WTC11 (cell line): Measurements from ENCODE around the gene PAX9. TPM values are rescaled to one million over a fixed set of nuclear protein-coding genes. Genes with fewer than 3 reads are reported as not detected.

ENCODE experiments used
- ATAC-seq: fragments of 200-7000 bp; cut with Tn5 transposase; 2 replicates; pipeline ENCODE4 v1.10.0; 2021; ENCODE audit warnings: mild to moderate bottlenecking, moderate library complexity
- CTCF ChIA-PET: fragments of 300-600 bp; sonication (Branson Sonifier 250); formaldehyde crosslinking; loops from one replicate; lab custom pipeline; 2021; ENCODE audit warnings: antibody characterized with exemption; lab: Charles Lee
- POLR2A ChIA-PET: fragments of 350-600 bp; sonication (Branson Sonifier 250); formaldehyde crosslinking; loops from one replicate; lab custom pipeline; 2021; ENCODE audit warnings: antibody characterized with exemption; lab: Charles Lee
- DNase-seq: peaks from one replicate; pipeline ENCODE4 v3.0.0; 2021; ENCODE audit warnings: low spot score
- H3K27ac Mint-ChIP-seq: 2 replicates; pipeline ENCODE4 v1.8.0; 2021; ENCODE audit warnings: mixed read lengths
- H3K27me3 Mint-ChIP-seq: 2 replicates; pipeline ENCODE4 v1.8.0; 2021; ENCODE audit warnings: low read depth, mild to moderate bottlenecking, moderate library complexity, mixed read lengths
- H3K36me3 Mint-ChIP-seq: 2 replicates; pipeline ENCODE4 v1.8.0; 2021; ENCODE audit warnings: mixed read lengths
- H3K4me1 Mint-ChIP-seq: 2 replicates; pipeline ENCODE4 v1.8.0; 2022; ENCODE audit warnings: mixed read lengths
- H3K4me3 Mint-ChIP-seq: 2 replicates; pipeline ENCODE4 v1.8.0; 2021; ENCODE audit warnings: mild to moderate bottlenecking, moderate library complexity, mixed read lengths
- H3K9me3 Mint-ChIP-seq: 2 replicates; pipeline ENCODE4 v1.8.0; 2021; ENCODE audit warnings: mixed read lengths
- ATF1 ChIP-seq: sonication (generic); formaldehyde crosslinking; IDR thresholded peaks from 2 replicates; pipeline ENCODE4 v1.8.1; 2023; ENCODE audit warnings: mild to moderate bottlenecking, moderate library complexity, missing genetic modification reagents
- CREB1 ChIP-seq: sonication (generic); formaldehyde crosslinking; IDR thresholded peaks from 2 replicates; pipeline ENCODE4 v1.8.0; 2023; ENCODE audit warnings: mild to moderate bottlenecking, missing genetic modification reagents
- CREM ChIP-seq: sonication (generic); formaldehyde crosslinking; IDR thresholded peaks from 2 replicates; pipeline ENCODE4 v1.8.1; 2022; ENCODE audit warnings: mild to moderate bottlenecking, missing genetic modification reagents, moderate library complexity
- GTF2I ChIP-seq: fragments of 250-450 bp; sonication (Bioruptor Pico); conservative IDR thresholded peaks from 2 replicates; pipeline ENCODE4 v1.4.0; 2021; ENCODE audit warnings: mild to moderate bottlenecking
- JAZF1 ChIP-seq: fragments of 250-450 bp; sonication (Bioruptor Pico); IDR thresholded peaks from 2 replicates; pipeline ENCODE4 v1.9.0; 2021; ENCODE audit warnings: moderate library complexity, mild to moderate bottlenecking, inconsistent platforms
- JUN ChIP-seq: sonication (generic); formaldehyde crosslinking; IDR thresholded peaks from 2 replicates; pipeline ENCODE4 v1.8.0; 2023; ENCODE audit warnings: mild to moderate bottlenecking, missing genetic modification reagents
- KAT7 ChIP-seq: sonication (generic); formaldehyde crosslinking; IDR thresholded peaks from 2 replicates; pipeline ENCODE4 v1.8.1; 2023; ENCODE audit warnings: missing genetic modification reagents, mild to moderate bottlenecking, borderline replicate concordance
- MXD4 ChIP-seq: fragments of 250-450 bp; sonication (Bioruptor Pico); IDR thresholded peaks from 2 replicates; pipeline ENCODE4 v1.8.0; 2021; ENCODE audit warnings: mild to moderate bottlenecking, moderate library complexity, borderline replicate concordance
- NR1H2 ChIP-seq: sonication (generic); formaldehyde crosslinking; IDR thresholded peaks from 2 replicates; pipeline ENCODE4 v1.9.0; 2021; ENCODE audit warnings: mild to moderate bottlenecking, moderate library complexity, missing genetic modification reagents
- NR3C1 ChIP-seq: sonication (generic); formaldehyde crosslinking; conservative IDR thresholded peaks from 2 replicates; pipeline ENCODE4 v1.8.1; 2023; ENCODE audit warnings: low read depth, mild to moderate bottlenecking, missing genetic modification reagents
- TEAD4 ChIP-seq: sonication (generic); formaldehyde crosslinking; IDR thresholded peaks from 2 replicates; pipeline ENCODE4 v1.8.0; 2022; ENCODE audit warnings: mild to moderate bottlenecking, missing genetic modification reagents
- ZNF121 ChIP-seq: sonication (generic); formaldehyde crosslinking; IDR thresholded peaks from 2 replicates; pipeline ENCODE4 v1.8.0; 2023; ENCODE audit warnings: missing genetic modification reagents
- ZNF232 ChIP-seq: sonication (generic); formaldehyde crosslinking; IDR thresholded peaks from 2 replicates; pipeline ENCODE4 v1.8.0; 2022; ENCODE audit warnings: mild to moderate bottlenecking, missing genetic modification reagents
- ZNF263 ChIP-seq: sonication (generic); formaldehyde crosslinking; IDR thresholded peaks from 2 replicates; pipeline ENCODE4 v1.8.1; 2022; ENCODE audit warnings: low read depth, mild to moderate bottlenecking, moderate library complexity, missing genetic modification reagents
- ZNF396 ChIP-seq: fragments of 250-450 bp; sonication (Bioruptor Pico); IDR thresholded peaks from 2 replicates; pipeline ENCODE4 v1.8.0; 2021; ENCODE audit warnings: mild to moderate bottlenecking, moderate library complexity, borderline replicate concordance
- total RNA-seq: library from RNA; stranded (reverse); gene quantifications from 3 replicates; pipeline ENCODE4 v1.2.3, GENCODE V29; 2021
- TF ChIP-seq, protein P1 (sequence below): sonication (generic); formaldehyde crosslinking; IDR thresholded peaks from 2 replicates; pipeline ENCODE4 v1.8.0; 2022; ENCODE audit warnings: mild to moderate bottlenecking, missing genetic modification reagents
- TF ChIP-seq, protein P2 (sequence below): sonication (generic); formaldehyde crosslinking; IDR thresholded peaks from 2 replicates; pipeline ENCODE4 v1.8.1; 2023; ENCODE audit warnings: mild to moderate bottlenecking, missing genetic modification reagents
- TF ChIP-seq, protein P3 (sequence below): fragments of 250-450 bp; sonication (Bioruptor Pico); IDR thresholded peaks from 2 replicates; pipeline ENCODE4 v1.9.0; 2021; ENCODE audit warnings: mild to moderate bottlenecking
- TF ChIP-seq, protein P4 (sequence below): fragments of 250-450 bp; sonication (Bioruptor Pico); IDR thresholded peaks from 2 replicates; pipeline ENCODE4 v2.1.2; 2022; ENCODE audit warnings: mild to moderate bottlenecking, moderate library complexity
- TF ChIP-seq, protein P5 (sequence below): sonication (generic); formaldehyde crosslinking; IDR thresholded peaks from 2 replicates; pipeline ENCODE4 v1.8.1; 2023; ENCODE audit warnings: mild to moderate bottlenecking, missing genetic modification reagents, borderline replicate concordance
- TF ChIP-seq, protein P6 (sequence below): sonication (generic); formaldehyde crosslinking; IDR thresholded peaks from 2 replicates; pipeline ENCODE4 v1.8.1; 2022; ENCODE audit warnings: low read depth, mild to moderate bottlenecking, moderate library complexity, missing genetic modification reagents, borderline replicate concordance

The PAX9 gene
- total RNA-seq, 1 experiment from 2014 or later = not detected

DNA sequence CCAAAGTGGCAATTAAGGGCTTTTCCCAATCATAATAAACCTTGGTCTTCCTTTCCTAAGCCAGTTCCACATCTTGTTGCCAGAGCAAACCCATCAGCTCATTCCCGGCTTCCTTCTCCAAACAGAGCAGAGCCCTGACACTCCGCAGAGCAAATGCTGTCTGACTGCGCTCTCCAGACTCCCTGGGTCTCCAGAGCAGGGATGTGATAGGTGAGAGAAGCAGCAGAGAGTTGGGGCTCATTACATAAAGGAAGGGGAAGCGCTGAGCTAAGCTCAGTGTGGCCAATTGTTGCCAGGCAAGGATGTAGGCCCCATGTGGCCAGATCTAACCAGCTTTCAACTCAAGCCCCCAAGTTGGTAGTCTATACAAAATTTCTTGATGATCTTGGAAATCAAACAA lies 36.2 kb upstream of the PAX9 start:
- peaks cover 18% of the 10 kb centered on the region for H3K27me3 Mint-ChIP-seq
- ATAC-seq = peak; percentile 59
- H3K4me3 Mint-ChIP-seq = no peak overlapping the region
- CTCF ChIA-PET = interaction anchor here (0.8 to 2.5 kb wide), 9 partner anchors 20 to 316 kb away, joined by 3 to 11 read pairs (median 4); no protein-coding TSS in a partner anchor
- TF ChIP-seq, protein P1, sequence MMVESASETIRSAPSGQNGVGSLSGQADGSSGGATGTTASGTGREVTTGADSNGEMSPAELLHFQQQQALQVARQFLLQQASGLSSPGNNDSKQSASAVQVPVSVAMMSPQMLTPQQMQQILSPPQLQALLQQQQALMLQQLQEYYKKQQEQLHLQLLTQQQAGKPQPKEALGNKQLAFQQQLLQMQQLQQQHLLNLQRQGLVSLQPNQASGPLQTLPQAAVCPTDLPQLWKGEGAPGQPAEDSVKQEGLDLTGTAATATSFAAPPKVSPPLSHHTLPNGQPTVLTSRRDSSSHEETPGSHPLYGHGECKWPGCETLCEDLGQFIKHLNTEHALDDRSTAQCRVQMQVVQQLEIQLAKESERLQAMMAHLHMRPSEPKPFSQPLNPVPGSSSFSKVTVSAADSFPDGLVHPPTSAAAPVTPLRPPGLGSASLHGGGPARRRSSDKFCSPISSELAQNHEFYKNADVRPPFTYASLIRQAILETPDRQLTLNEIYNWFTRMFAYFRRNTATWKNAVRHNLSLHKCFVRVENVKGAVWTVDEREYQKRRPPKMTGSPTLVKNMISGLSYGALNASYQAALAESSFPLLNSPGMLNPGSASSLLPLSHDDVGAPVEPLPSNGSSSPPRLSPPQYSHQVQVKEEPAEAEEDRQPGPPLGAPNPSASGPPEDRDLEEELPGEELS (CRISPR knock-in tag) = no peak
- TF ChIP-seq JAZF1 (no peak), ATF1 (CRISPR knock-in tag) (no peak)
- DNase-seq = no peak
- H3K36me3 Mint-ChIP-seq = no peaks in the 10 kb centered on the region
- peaks cover 6% of the 10 kb centered on the region; the same call in 1 of the 2 replicates for H3K4me1 Mint-ChIP-seq
- POLR2A ChIA-PET = no interaction called here
- no peak overlapping the region for H3K27ac Mint-ChIP-seq
- peaks cover 18% of the 10 kb centered on the region for H3K9me3 Mint-ChIP-seq

DNA sequence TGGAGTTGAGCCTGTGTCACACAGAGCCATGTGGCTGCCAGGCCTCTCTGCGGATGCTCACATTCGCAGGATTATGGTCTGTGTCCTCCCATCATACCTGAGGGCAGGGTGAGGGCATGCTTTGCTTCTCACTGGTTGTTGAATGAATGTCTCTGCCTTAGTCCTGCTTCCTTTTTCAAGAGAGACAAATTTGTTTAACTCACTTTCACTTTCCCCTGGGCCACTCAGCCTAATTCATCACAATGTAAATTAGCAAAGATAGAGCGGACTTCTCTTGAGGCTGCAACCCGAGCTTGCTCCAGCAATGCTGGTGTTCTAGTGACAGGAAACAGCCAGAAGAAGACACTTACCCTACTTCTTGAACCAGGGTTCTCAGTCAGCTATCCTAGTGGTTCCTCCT lies 35.5 kb upstream of the PAX9 start:
- H3K9me3 Mint-ChIP-seq = peaks cover 12% of the 10 kb centered on the region
- H3K27ac Mint-ChIP-seq = no peak overlapping the region
- peaks cover 12% of the 10 kb centered on the region for H3K27me3 Mint-ChIP-seq
- CTCF ChIA-PET = interaction anchor here (1.0 to 2.5 kb wide), 6 partner anchors 19 to 121 kb away, joined by 3 to 11 read pairs (median 4); no protein-coding TSS in a partner anchor
- TF ChIP-seq CREM (CRISPR knock-in tag) (no peak), NR3C1 (CRISPR knock-in tag) (no peak), TEAD4 (CRISPR knock-in tag) (no peak), JUN (CRISPR knock-in tag) (no peak), ZNF232 (CRISPR knock-in tag) (no peak), ZNF263 (CRISPR knock-in tag) (no peak), MXD4 (CRISPR knock-in tag) (no peak), ZNF396 (no peak), KAT7 (no peak)
- TF ChIP-seq, protein P2, sequence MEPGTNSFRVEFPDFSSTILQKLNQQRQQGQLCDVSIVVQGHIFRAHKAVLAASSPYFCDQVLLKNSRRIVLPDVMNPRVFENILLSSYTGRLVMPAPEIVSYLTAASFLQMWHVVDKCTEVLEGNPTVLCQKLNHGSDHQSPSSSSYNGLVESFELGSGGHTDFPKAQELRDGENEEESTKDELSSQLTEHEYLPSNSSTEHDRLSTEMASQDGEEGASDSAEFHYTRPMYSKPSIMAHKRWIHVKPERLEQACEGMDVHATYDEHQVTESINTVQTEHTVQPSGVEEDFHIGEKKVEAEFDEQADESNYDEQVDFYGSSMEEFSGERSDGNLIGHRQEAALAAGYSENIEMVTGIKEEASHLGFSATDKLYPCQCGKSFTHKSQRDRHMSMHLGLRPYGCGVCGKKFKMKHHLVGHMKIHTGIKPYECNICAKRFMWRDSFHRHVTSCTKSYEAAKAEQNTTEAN (CRISPR knock-in tag) = no peak
- TF ChIP-seq, all 79 proteins: peak for 0
- no peak for ATAC-seq
- POLR2A ChIA-PET = no interaction called here
- peaks cover 6% of the 10 kb centered on the region; the same call in 1 of the 2 replicates for H3K4me1 Mint-ChIP-seq
- no peak overlapping the region for H3K4me3 Mint-ChIP-seq
- H3K36me3 Mint-ChIP-seq = no peaks in the 10 kb centered on the region
- DNase-seq = no peak

DNA sequence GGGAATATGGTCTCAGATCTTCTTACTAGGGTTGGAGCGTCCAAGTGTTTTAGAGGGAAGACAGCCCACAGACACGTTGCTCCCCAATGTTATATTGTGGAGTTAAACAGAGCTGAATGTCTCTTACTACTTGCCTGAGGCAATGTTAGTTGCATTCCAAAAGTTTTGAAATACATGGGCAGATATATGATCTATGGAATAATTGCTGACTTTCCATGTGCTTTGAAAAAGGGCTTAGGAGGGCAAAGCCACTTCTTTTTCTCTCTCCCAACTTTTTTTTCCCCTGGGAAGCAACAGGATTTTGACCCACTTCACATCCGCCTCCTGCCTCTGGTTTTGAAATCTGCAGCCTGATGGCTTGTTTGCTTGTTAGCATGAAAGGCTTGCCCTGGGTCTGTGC lies 33.7 kb upstream of the PAX9 start:
- CTCF ChIA-PET = interaction anchor here (0.9 to 2.7 kb wide), 3 partner anchors 29 to 314 kb away, joined by 3 to 8 read pairs (median 3); no protein-coding TSS in a partner anchor
- Mint-ChIP-seq H3K4me3 (no peak overlapping the region), H3K27ac (no peak overlapping the region), H3K27me3 (peaks cover 12% of the 10 kb centered on the region), H3K9me3 (no peaks in the 10 kb centered on the region), H3K4me1 (peaks cover 6% of the 10 kb centered on the region; the same call in 1 of the 2 replicates), H3K36me3 (no peaks in the 10 kb centered on the region)
- no peak for ATAC-seq
- no peak for DNase-seq
- POLR2A ChIA-PET = no interaction called here
- TF ChIP-seq GTF2I (CRISPR knock-in tag) (no peak), NR1H2 (CRISPR knock-in tag) (no peak), KAT7 (no peak), ZNF121 (CRISPR knock-in tag) (no peak), CREB1 (CRISPR knock-in tag) (no peak)
- TF ChIP-seq, protein P3, sequence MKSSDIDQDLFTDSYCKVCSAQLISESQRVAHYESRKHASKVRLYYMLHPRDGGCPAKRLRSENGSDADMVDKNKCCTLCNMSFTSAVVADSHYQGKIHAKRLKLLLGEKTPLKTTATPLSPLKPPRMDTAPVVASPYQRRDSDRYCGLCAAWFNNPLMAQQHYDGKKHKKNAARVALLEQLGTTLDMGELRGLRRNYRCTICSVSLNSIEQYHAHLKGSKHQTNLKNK (CRISPR knock-in tag) = no peak
- TF ChIP-seq, protein P4, sequence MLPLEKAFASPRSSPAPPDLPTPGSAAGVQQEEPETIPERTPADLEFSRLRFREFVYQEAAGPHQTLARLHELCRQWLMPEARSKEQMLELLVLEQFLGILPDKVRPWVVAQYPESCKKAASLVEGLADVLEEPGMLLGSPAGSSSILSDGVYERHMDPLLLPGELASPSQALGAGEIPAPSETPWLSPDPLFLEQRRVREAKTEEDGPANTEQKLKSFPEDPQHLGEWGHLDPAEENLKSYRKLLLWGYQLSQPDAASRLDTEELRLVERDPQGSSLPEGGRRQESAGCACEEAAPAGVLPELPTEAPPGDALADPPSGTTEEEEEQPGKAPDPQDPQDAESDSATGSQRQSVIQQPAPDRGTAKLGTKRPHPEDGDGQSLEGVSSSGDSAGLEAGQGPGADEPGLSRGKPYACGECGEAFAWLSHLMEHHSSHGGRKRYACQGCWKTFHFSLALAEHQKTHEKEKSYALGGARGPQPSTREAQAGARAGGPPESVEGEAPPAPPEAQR (CRISPR knock-in tag) = no peak
- TF ChIP-seq, protein P5, sequence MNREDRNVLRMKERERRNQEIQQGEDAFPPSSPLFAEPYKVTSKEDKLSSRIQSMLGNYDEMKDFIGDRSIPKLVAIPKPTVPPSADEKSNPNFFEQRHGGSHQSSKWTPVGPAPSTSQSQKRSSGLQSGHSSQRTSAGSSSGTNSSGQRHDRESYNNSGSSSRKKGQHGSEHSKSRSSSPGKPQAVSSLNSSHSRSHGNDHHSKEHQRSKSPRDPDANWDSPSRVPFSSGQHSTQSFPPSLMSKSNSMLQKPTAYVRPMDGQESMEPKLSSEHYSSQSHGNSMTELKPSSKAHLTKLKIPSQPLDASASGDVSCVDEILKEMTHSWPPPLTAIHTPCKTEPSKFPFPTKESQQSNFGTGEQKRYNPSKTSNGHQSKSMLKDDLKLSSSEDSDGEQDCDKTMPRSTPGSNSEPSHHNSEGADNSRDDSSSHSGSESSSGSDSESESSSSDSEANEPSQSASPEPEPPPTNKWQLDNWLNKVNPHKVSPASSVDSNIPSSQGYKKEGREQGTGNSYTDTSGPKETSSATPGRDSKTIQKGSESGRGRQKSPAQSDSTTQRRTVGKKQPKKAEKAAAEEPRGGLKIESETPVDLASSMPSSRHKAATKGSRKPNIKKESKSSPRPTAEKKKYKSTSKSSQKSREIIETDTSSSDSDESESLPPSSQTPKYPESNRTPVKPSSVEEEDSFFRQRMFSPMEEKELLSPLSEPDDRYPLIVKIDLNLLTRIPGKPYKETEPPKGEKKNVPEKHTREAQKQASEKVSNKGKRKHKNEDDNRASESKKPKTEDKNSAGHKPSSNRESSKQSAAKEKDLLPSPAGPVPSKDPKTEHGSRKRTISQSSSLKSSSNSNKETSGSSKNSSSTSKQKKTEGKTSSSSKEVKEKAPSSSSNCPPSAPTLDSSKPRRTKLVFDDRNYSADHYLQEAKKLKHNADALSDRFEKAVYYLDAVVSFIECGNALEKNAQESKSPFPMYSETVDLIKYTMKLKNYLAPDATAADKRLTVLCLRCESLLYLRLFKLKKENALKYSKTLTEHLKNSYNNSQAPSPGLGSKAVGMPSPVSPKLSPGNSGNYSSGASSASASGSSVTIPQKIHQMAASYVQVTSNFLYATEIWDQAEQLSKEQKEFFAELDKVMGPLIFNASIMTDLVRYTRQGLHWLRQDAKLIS = no peak
- TF ChIP-seq, protein P6, sequence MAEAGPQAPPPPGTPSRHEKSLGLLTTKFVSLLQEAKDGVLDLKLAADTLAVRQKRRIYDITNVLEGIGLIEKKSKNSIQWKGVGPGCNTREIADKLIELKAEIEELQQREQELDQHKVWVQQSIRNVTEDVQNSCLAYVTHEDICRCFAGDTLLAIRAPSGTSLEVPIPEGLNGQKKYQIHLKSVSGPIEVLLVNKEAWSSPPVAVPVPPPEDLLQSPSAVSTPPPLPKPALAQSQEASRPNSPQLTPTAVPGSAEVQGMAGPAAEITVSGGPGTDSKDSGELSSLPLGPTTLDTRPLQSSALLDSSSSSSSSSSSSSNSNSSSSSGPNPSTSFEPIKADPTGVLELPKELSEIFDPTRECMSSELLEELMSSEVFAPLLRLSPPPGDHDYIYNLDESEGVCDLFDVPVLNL (CRISPR knock-in tag) = no peak
